Measurements from ENCODE around the gene RNU5D-1.
A peak's percentile ranks its signal among the peaks of the same experiment; 100 is the strongest.
"Not testable (repeated sequence)": the region's sequence is repeated elsewhere in the genome, so short reads cannot be mapped to it uniquely, and the experiment has no call there.

RNU5D-1 gene

GRCh38 chr1:44730741-44731512 lies at the start of gene RNU5D-1:
TSS of gene RNU5D-1 (minus strand) at chr1:44731170.
- peak; percentile 87 to 92 for DNase-seq (ENCODE audit: low read depth in 2 of 2)

- DNase-seq (ENCODE audit: low read depth in 2 of 2) = no peak
These were observed 49.7 kb upstream of the RNU5D-1 start for GRCh38 chr1:44780583-44781121.

- no peak for DNase-seq (ENCODE audit: low read depth in 2 of 2)
These were observed 48.0 kb upstream of the RNU5D-1 start for GRCh38 chr1:44778705-44779576.

- DNase-seq (ENCODE audit: low read depth in 2 of 2) = no peak
These were observed 47.1 kb upstream of the RNU5D-1 start for GRCh38 chr1:44777969-44778635.

- no peak for DNase-seq (ENCODE audit: low read depth in 2 of 2)
These were observed 46.6 kb upstream of the RNU5D-1 start for GRCh38 chr1:44777547-44777946.

- no peak for DNase-seq (ENCODE audit: low read depth in 2 of 2)
These were observed 45.7 kb upstream of the RNU5D-1 start for GRCh38 chr1:44776730-44777068.

- DNase-seq (ENCODE audit: low read depth in 2 of 2) = no peak
These were observed 45.2 kb upstream of the RNU5D-1 start for GRCh38 chr1:44775930-44776729.

GRCh38 chr1:44775078-44775929 lies 44.3 kb upstream of the RNU5D-1 start, which contains the start of gene RPS8:
TSS of gene RPS8 (plus strand) at chr1:44775540. CDS start at chr1:44775597, 57 bp downstream.
- peak; percentile 76 to 82 for DNase-seq (ENCODE audit: low read depth in 2 of 2)

- not testable (repeated sequence) for DNase-seq (ENCODE audit: low read depth in 2 of 2)
These were observed 35.5 kb upstream of the RNU5D-1 start for GRCh38 chr1:44766421-44766820.

- no peak for DNase-seq (ENCODE audit: low read depth in 2 of 2)
These were observed 29.9 kb upstream of the RNU5D-1 start for GRCh38 chr1:44760876-44761275.

- no peak for DNase-seq (ENCODE audit: low read depth in 2 of 2)
These were observed 28.1 kb upstream of the RNU5D-1 start for GRCh38 chr1:44759077-44759476.

GRCh38 chr1:44757420-44757819 lies 26.4 kb upstream of the RNU5D-1 start:
- DNase-seq (ENCODE audit: low read depth in 2 of 2) = no peak

- no peak for DNase-seq (ENCODE audit: low read depth in 2 of 2)
These were observed 16.9 kb upstream of the RNU5D-1 start for GRCh38 chr1:44747878-44748277.

GRCh38 chr1:44743211-44743610 lies 12.2 kb upstream of the RNU5D-1 start:
- no peak for DNase-seq (ENCODE audit: low read depth in 2 of 2)

GRCh38 chr1:44740179-44740617 lies 9.2 kb upstream of the RNU5D-1 start:
- no peak for DNase-seq (ENCODE audit: low read depth in 2 of 2)

- DNase-seq (ENCODE audit: low read depth in 2 of 2) = peak; percentile 90 to 92
These were observed 8.6 kb upstream of the RNU5D-1 start, which contains the start of gene KIF2C for GRCh38 chr1:44739307-44740178. TSS of gene KIF2C (plus strand) at chr1:44739837. CDS start at chr1:44739933, 96 bp downstream.

GRCh38 chr1:44738953-44739306 lies 8.0 kb upstream of the RNU5D-1 start:
- DNase-seq (ENCODE audit: low read depth in 2 of 2) = not testable (repeated sequence)

- no peak for DNase-seq (ENCODE audit: low read depth in 2 of 2)
These were observed 5.0 kb upstream of the RNU5D-1 start for GRCh38 chr1:44735992-44736391.

GRCh38 chr1:44733784-44734183 lies 2.8 kb upstream of the RNU5D-1 start:
- no peak for DNase-seq (ENCODE audit: low read depth in 2 of 2)

All from stimulated activated CD8-positive, alpha-beta memory T cell treated with anti-CD3 and anti-CD28 coated beads, Interleukin-7, amount 100 ng/mL, for 1 hour (primary cell).